ENCODE results near the gene PRPF8. TPM values are rescaled to one million over a fixed set of nuclear protein-coding genes. Genes with fewer than 3 reads are reported as not detected.

PRPF8 gene
- total and polyA plus RNA-seq, 2 of the 13 experiments (the other 11 are each of a cell fraction or from before 2014, with no cell fraction given), result 112 to 179 TPM

GRCh38 chr17:1606352-1606985 lies 78.2 kb downstream of the PRPF8 start (continued):
- TF ChIP-seq, protein P1, sequence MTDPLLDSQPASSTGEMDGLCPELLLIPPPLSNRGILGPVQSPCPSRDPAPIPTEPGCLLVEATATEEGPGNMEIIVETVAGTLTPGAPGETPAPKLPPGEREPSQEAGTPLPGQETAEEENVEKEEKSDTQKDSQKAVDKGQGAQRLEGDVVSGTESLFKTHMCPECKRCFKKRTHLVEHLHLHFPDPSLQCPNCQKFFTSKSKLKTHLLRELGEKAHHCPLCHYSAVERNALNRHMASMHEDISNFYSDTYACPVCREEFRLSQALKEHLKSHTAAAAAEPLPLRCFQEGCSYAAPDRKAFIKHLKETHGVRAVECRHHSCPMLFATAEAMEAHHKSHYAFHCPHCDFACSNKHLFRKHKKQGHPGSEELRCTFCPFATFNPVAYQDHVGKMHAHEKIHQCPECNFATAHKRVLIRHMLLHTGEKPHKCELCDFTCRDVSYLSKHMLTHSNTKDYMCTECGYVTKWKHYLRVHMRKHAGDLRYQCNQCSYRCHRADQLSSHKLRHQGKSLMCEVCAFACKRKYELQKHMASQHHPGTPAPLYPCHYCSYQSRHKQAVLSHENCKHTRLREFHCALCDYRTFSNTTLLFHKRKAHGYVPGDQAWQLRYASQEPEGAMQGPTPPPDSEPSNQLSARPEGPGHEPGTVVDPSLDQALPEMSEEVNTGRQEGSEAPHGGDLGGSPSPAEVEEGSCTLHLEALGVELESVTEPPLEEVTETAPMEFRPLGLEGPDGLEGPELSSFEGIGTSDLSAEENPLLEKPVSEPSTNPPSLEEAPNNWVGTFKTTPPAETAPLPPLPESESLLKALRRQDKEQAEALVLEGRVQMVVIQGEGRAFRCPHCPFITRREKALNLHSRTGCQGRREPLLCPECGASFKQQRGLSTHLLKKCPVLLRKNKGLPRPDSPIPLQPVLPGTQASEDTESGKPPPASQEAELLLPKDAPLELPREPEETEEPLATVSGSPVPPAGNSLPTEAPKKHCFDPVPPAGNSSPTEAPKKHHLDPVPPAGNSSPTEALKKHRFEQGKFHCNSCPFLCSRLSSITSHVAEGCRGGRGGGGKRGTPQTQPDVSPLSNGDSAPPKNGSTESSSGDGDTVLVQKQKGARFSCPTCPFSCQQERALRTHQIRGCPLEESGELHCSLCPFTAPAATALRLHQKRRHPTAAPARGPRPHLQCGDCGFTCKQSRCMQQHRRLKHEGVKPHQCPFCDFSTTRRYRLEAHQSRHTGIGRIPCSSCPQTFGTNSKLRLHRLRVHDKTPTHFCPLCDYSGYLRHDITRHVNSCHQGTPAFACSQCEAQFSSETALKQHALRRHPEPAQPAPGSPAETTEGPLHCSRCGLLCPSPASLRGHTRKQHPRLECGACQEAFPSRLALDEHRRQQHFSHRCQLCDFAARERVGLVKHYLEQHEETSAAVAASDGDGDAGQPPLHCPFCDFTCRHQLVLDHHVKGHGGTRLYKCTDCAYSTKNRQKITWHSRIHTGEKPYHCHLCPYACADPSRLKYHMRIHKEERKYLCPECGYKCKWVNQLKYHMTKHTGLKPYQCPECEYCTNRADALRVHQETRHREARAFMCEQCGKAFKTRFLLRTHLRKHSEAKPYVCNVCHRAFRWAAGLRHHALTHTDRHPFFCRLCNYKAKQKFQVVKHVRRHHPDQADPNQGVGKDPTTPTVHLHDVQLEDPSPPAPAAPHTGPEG (CRISPR knock-in tag; IDR thresholded peaks at IDR 0.05), result no peak
- TF ChIP-seq MATR3 (CRISPR knock-in tag; IDR thresholded peaks at IDR 0.05) (no peak), TBP (CRISPR knock-in tag; IDR thresholded peaks at IDR 0.05) (no peak), ZBTB38 (CRISPR knock-in tag; IDR thresholded peaks at IDR 0.05) (peak; percentile 94), TAF15 (IDR thresholded peaks at IDR 0.05; ENCODE audit: low read depth, low read length, poor library complexity, severe bottlenecking) (no peak), CAMTA2 (CRISPR knock-in tag; IDR thresholded peaks at IDR 0.05; ENCODE audit: borderline replicate concordance) (no peak), SMYD3 (CRISPR knock-in tag; IDR thresholded peaks at IDR 0.05) (no peak), ZNF468 (CRISPR knock-in tag; IDR thresholded peaks at IDR 0.05) (no peak), RBM22 (optimal IDR thresholded peaks at IDR 0.05; ENCODE audit: low read length) (no peak), SMAD9 (CRISPR knock-in tag; IDR thresholded peaks at IDR 0.05) (no peak), ZBTB49 (CRISPR knock-in tag; IDR thresholded peaks at IDR 0.05; ENCODE audit: borderline replicate concordance) (no peak), NFKBIZ (CRISPR knock-in tag; IDR thresholded peaks at IDR 0.05) (no peak), FOXP1 (IDR thresholded peaks at IDR 0.05) (no peak), FOXP1 (CRISPR knock-in tag; IDR thresholded peaks at IDR 0.05) (no peak), ZNF235 (CRISPR knock-in tag; IDR thresholded peaks at IDR 0.05; ENCODE audit: borderline replicate concordance) (no peak), ZNF260 (CRISPR knock-in tag; IDR thresholded peaks at IDR 0.05; ENCODE audit: borderline replicate concordance, low read depth) (no peak)
- TF ChIP-seq, protein P2, sequence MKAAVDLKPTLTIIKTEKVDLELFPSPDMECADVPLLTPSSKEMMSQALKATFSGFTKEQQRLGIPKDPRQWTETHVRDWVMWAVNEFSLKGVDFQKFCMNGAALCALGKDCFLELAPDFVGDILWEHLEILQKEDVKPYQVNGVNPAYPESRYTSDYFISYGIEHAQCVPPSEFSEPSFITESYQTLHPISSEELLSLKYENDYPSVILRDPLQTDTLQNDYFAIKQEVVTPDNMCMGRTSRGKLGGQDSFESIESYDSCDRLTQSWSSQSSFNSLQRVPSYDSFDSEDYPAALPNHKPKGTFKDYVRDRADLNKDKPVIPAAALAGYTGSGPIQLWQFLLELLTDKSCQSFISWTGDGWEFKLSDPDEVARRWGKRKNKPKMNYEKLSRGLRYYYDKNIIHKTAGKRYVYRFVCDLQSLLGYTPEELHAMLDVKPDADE (CRISPR knock-in tag; IDR thresholded peaks at IDR 0.05), result no peak
- TF ChIP-seq, protein P3, sequence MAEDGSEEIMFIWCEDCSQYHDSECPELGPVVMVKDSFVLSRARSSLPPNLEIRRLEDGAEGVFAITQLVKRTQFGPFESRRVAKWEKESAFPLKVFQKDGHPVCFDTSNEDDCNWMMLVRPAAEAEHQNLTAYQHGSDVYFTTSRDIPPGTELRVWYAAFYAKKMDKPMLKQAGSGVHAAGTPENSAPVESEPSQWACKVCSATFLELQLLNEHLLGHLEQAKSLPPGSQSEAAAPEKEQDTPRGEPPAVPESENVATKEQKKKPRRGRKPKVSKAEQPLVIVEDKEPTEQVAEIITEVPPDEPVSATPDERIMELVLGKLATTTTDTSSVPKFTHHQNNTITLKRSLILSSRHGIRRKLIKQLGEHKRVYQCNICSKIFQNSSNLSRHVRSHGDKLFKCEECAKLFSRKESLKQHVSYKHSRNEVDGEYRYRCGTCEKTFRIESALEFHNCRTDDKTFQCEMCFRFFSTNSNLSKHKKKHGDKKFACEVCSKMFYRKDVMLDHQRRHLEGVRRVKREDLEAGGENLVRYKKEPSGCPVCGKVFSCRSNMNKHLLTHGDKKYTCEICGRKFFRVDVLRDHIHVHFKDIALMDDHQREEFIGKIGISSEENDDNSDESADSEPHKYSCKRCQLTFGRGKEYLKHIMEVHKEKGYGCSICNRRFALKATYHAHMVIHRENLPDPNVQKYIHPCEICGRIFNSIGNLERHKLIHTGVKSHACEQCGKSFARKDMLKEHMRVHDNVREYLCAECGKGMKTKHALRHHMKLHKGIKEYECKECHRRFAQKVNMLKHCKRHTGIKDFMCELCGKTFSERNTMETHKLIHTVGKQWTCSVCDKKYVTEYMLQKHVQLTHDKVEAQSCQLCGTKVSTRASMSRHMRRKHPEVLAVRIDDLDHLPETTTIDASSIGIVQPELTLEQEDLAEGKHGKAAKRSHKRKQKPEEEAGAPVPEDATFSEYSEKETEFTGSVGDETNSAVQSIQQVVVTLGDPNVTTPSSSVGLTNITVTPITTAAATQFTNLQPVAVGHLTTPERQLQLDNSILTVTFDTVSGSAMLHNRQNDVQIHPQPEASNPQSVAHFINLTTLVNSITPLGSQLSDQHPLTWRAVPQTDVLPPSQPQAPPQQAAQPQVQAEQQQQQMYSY (CRISPR knock-in tag; IDR thresholded peaks at IDR 0.05), result no peak
